GM12892 (cell line): ENCODE measurements around the gene OR2B2.
"Not testable (repeated sequence)": the region's sequence is repeated elsewhere in the genome, so short reads cannot be mapped to it uniquely, and the experiment has no call there.

Experiments
- POLR2A ChIP-seq: IDR thresholded peaks from 2 replicates; pipeline ENCODE4 v1.6.1; 2011; ENCODE audit warnings: low read depth, low read length, control low read depth
- POLR2AphosphoS5 ChIP-seq: IDR thresholded peaks from 2 replicates; pipeline ENCODE4 v1.6.1; 2011; ENCODE audit warnings: low read depth, low read length, control low read depth

- not testable (repeated sequence) for TF ChIP-seq POLR2AphosphoS5, POLR2A
Measured at GRCh38 chr6:27900197-27900596, 12.0 kb downstream of the OR2B2 start.
